OCI-LY7 (cell line): ENCODE measurements around the gene FIGLA. TPM values are rescaled to one million over a fixed set of nuclear protein-coding genes. Genes with fewer than 3 reads are reported as not detected.

Source experiments
- BruUV-seq: library from RNA; stranded (reverse); fragments of 400-500 nt; replicated peaks from 2 replicates; lab custom pipeline; 2021; lab: Mats Ljungman, UMichigan
- CTCF ChIA-PET: fragments of 300-600 bp; sonication (Branson Sonifier 250); formaldehyde crosslinking; loops from one replicate; lab custom pipeline; 2022; ENCODE audit warnings: antibody characterized with exemption; ENCODE audit not compliant: unreplicated experiment; lab: Charles Lee
- POLR2A ChIA-PET: fragments of 300-600 bp; sonication (Branson Sonifier 250); formaldehyde crosslinking; loops from one replicate; lab custom pipeline; 2022; ENCODE audit warnings: antibody characterized with exemption; lab: Charles Lee
- DNase-seq: peaks from one replicate; pipeline ENCODE4 v3.0.0-alpha.2; 2015; ENCODE audit warnings: low spot score
- H2AFZ ChIP-seq: fragments of 200-600 bp; sonication (generic), shearing (Covaris generic); 2 replicates; pipeline ENCODE4 v1.6.1; 2014; ENCODE audit warnings: mild to moderate bottlenecking, antibody characterized with exemption, low read length, moderate library complexity
- H3K27ac ChIP-seq: fragments of 200-600 bp; sonication (generic); 2 replicates; pipeline ENCODE4 v1.5.1; 2014; ENCODE audit warnings: mixed run types, low read depth, mild to moderate bottlenecking, moderate library complexity, low read length, inconsistent platforms; ENCODE audit not compliant: poor library complexity, severe bottlenecking
- H3K36me3 ChIP-seq: fragments of 200-600 bp; sonication (generic); 2 replicates; pipeline ENCODE4 v1.6.1; 2014; ENCODE audit warnings: mild to moderate bottlenecking, antibody characterized with exemption, low read length, moderate library complexity, mixed read lengths; ENCODE audit not compliant: insufficient read depth
- H3K4me1 ChIP-seq: fragments of 200-600 bp; sonication (generic); 2 replicates; pipeline ENCODE4 v1.5.1; 2014; ENCODE audit warnings: mild to moderate bottlenecking, low read length; ENCODE audit not compliant: insufficient read depth, poor library complexity, severe bottlenecking
- H3K4me2 ChIP-seq: fragments of 200-600 bp; sonication (generic); 2 replicates; pipeline ENCODE4 v1.6.1; 2014; ENCODE audit warnings: mild to moderate bottlenecking, low read length
- H3K4me3 ChIP-seq: fragments of 200-600 bp; sonication (generic); 2 replicates; pipeline ENCODE4 v1.5.1; 2014; ENCODE audit warnings: mild to moderate bottlenecking, low read depth, low read length; ENCODE audit not compliant: poor library complexity, severe bottlenecking
- H3K79me2 ChIP-seq: fragments of 200-600 bp; sonication (generic); 2 replicates; pipeline ENCODE4 v1.6.1; 2016; ENCODE audit warnings: low read depth, mild to moderate bottlenecking, low read length, moderate library complexity, mixed read lengths; ENCODE audit not compliant: insufficient read depth
- H3K9me2 ChIP-seq: fragments of 200-600 bp; sonication (generic); 2 replicates; pipeline ENCODE4 v1.6.1; 2016; ENCODE audit warnings: mild to moderate bottlenecking, low read length, mixed read lengths; ENCODE audit not compliant: insufficient read depth
- H3K9me3 ChIP-seq: fragments of 200-600 bp; sonication (generic); 2 replicates; pipeline ENCODE4 v1.6.1; 2014; ENCODE audit warnings: mild to moderate bottlenecking, mixed run types, low read length, mixed read lengths
- H4K20me1 ChIP-seq: fragments of 200-600 bp; sonication (generic); 2 replicates; pipeline ENCODE4 v1.6.1; 2014; ENCODE audit warnings: mild to moderate bottlenecking, antibody characterized with exemption, low read length, moderate library complexity, mixed read lengths; ENCODE audit not compliant: insufficient read depth
- EZH2phosphoT487 ChIP-seq: fragments of 200-600 bp; sonication (generic); IDR thresholded peaks from 2 replicates; pipeline ENCODE4 v1.6.1; 2018; ENCODE audit warnings: low read depth, borderline replicate concordance, mild to moderate bottlenecking, mixed run types, antibody characterized with exemption, low read length, moderate library complexity, mixed read lengths
- intact Hi-C: fragments of 100-400 bp; cut with micrococcal nuclease; formaldehyde crosslinking; loops from one replicate; pipeline ENCODE4 v1.10.0; 2022; ENCODE audit not compliant: unreplicated experiment
- total RNA-seq, 2 experiments: library from RNA; depleted of rRNA in 1 of 2; stranded (reverse); fragments of >200 nt in 1 of 2; shearing (Covaris generic) in 1 of 2; gene quantifications; 2 replicates each; pipeline ENCODE4 v1.2.3, GENCODE V29; 2014 to 2022
- TF ChIP-seq, protein P1 (sequence below): fragments of 200-600 bp; sonication (generic); conservative IDR thresholded peaks from 2 replicates; pipeline ENCODE4 v1.5.1; 2014; ENCODE audit warnings: mild to moderate bottlenecking, antibody characterized with exemption, low read length, moderate library complexity, mixed read lengths

Gene FIGLA
- total RNA-seq, 2 experiments from 2014 or later: not detected

GRCh38 chr2:70756128-70756527, 34.3 kb downstream of the FIGLA start:
- Histone ChIP-seq H3K36me3 (no peaks in the 10 kb centered on the region), H3K9me2 (no peaks in the 10 kb centered on the region), H3K4me2 (no peak overlapping the region), H3K79me2 (no peaks in the 10 kb centered on the region), H4K20me1 (no peaks in the 10 kb centered on the region), H3K9me3 (no peaks in the 10 kb centered on the region), H3K27ac (no peak overlapping the region), H2AFZ (no peak overlapping the region), H3K4me3 (no peak overlapping the region), H3K4me1 (no peaks in the 10 kb centered on the region)
- POLR2A ChIA-PET: no interaction called here
- TF ChIP-seq EZH2phosphoT487: no peak
- TF ChIP-seq, protein P1, sequence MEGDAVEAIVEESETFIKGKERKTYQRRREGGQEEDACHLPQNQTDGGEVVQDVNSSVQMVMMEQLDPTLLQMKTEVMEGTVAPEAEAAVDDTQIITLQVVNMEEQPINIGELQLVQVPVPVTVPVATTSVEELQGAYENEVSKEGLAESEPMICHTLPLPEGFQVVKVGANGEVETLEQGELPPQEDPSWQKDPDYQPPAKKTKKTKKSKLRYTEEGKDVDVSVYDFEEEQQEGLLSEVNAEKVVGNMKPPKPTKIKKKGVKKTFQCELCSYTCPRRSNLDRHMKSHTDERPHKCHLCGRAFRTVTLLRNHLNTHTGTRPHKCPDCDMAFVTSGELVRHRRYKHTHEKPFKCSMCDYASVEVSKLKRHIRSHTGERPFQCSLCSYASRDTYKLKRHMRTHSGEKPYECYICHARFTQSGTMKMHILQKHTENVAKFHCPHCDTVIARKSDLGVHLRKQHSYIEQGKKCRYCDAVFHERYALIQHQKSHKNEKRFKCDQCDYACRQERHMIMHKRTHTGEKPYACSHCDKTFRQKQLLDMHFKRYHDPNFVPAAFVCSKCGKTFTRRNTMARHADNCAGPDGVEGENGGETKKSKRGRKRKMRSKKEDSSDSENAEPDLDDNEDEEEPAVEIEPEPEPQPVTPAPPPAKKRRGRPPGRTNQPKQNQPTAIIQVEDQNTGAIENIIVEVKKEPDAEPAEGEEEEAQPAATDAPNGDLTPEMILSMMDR: no peak
- no peak for DNase-seq
- intact Hi-C loops: no loop called here
- CTCF ChIA-PET: no interaction called here
- BruUV-seq: no TSS peak

DNA sequence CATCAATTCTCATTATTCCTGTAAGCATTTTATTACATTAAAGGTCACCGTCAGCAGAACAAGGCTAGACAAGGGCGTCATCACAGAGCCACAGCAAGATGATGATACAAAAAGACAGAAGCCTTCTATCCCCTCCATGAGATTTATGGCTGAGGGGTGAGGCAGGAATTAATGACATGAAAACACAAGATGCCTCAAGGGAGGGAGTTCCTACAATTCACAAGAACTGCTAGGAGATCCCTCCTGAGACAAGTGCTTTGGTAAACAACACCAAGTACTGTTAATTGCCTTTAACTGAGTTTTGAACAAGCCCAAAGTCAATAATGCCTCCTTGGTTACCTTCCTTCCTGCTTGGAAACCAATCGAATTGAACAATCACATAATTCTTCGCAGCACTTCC, 36.5 kb downstream of the FIGLA start:
- Histone ChIP-seq H3K79me2 (no peaks in the 10 kb centered on the region), H3K9me3 (no peaks in the 10 kb centered on the region), H3K36me3 (no peaks in the 10 kb centered on the region), H3K4me3 (no peak overlapping the region), H2AFZ (no peak overlapping the region), H3K4me2 (no peak overlapping the region), H3K4me1 (no peaks in the 10 kb centered on the region), H4K20me1 (no peaks in the 10 kb centered on the region), H3K9me2 (no peaks in the 10 kb centered on the region), H3K27ac (no peak overlapping the region)
- no TSS peak for BruUV-seq
- ChIA-PET CTCF (no interaction called here), POLR2A (no interaction called here)
- no peak for DNase-seq
- intact Hi-C loops: no loop called here
- TF ChIP-seq, protein P1: no peak
- no peak for TF ChIP-seq EZH2phosphoT487

DNA sequence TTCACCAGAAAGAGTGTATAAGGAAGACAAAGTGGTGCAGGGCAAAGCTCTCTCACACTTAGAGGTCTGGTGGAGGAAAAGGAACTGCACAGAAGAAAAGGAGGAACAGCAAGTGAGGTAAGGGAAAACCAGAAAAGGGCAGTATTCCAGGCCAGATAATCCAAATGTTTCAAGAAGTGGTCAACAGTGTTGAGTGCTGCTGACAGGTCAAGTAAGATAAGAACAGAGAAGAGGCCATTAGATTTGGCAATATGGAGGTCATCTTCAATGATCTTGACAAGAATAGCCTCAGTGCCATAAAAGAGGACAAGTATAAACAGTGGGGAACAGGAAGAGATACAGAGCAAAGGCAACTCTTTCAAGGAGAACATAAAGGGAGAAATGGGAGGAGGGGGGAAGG, 37.4 kb downstream of the FIGLA start:
- intact Hi-C loops: no loop called here
- no peaks in the 10 kb centered on the region for H4K20me1 ChIP-seq

More for the DNA sequence above, 37.4 kb downstream of the FIGLA start:
- no peaks in the 10 kb centered on the region for H3K79me2 ChIP-seq
- no peak overlapping the region for H2AFZ ChIP-seq
- H3K4me2 ChIP-seq: no peak overlapping the region
- BruUV-seq: no TSS peak
- H3K4me1 ChIP-seq: no peaks in the 10 kb centered on the region
- H3K36me3 ChIP-seq: no peaks in the 10 kb centered on the region
- ChIA-PET POLR2A (no interaction called here), CTCF (no interaction called here)
- no peaks in the 10 kb centered on the region for H3K9me2 ChIP-seq
- TF ChIP-seq, protein P1: no peak
- TF ChIP-seq EZH2phosphoT487: no peak
- H3K9me3 ChIP-seq: no peaks in the 10 kb centered on the region
- H3K27ac ChIP-seq: no peak overlapping the region
- DNase-seq: no peak
- H3K4me3 ChIP-seq: no peak overlapping the region
